ENCODE measurements around the gene GMDS. TPM values are rescaled to one million over a fixed set of nuclear protein-coding genes. Genes with fewer than 3 reads are reported as not detected.

Gene GMDS
- total and polyA plus RNA-seq, 9 donors, result 6.6 to 20.6 (median 11.0) TPM

- no peak for DNase-seq
- no peak overlapping the region for H3K4me3 ChIP-seq
Observed at GRCh38 chr6:1620504-1621069, 624.8 kb downstream of the GMDS start.

DNA sequence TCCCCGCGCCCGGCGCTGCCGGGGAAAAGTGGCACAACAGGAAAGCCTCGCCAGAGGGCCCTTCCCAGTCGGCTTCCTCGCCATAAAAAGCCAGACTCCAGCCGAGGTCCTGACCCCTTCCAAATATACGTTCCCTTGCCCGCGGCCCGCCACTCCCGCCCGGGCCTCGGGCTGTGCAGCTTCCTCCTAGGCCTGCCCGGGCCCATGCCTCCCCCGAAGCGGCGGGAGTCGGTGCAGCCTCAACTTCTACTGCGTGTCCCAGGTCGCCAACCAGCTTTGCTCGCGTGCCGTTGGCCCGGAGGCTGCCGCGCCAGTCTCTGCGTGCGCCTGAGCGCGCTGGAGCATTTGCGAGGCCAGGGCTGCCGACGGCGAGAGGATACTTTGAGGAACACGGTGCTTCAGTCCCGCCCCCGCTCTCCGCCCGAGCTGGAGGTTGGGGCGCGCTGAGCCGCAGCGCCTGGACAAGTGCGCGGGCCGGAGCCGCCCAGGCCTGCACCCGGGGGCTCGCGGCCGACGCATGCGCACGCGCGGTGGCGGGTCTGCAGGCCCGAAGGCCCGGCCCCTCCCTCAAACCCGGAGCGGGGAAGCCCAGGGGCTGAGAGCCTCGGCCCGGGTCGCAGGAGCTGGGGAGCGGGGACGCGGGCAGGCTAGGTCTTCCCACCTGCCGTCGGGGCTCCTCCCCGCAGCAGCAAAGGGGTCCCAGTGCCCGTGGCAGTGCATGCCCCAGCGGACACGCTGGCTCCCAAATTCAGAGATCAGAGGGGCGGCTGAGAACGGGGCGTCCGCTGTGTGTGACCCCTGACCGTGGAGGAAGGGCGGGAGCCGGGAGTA, 625.5 kb downstream of the GMDS start:
- H3K9me3 ChIP-seq, result no peaks in the 10 kb centered on the region
- no peaks in the 10 kb centered on the region for H3K36me3 ChIP-seq
- no peaks in the 10 kb centered on the region for H3K27me3 ChIP-seq
- 38 to 59% (median 50%) methylated on average over 73 to 83 of the region's 83 CpGs for WGBS, 3 donors
- H3K4me3 ChIP-seq, result no peak overlapping the region
- no peak overlapping the region for H3K27ac ChIP-seq
- DNase-seq, result no peak
- H3K4me1 ChIP-seq (ENCODE audit: insufficient read depth), result peaks cover 2% of the 10 kb centered on the region
- intact Hi-C loops (cut with DNase I), result loop anchor here in 1 of 4 donors (10.0 kb wide), 1 partner anchor 215 kb away; no protein-coding TSS in a partner anchor
- TF ChIP-seq, protein P1, sequence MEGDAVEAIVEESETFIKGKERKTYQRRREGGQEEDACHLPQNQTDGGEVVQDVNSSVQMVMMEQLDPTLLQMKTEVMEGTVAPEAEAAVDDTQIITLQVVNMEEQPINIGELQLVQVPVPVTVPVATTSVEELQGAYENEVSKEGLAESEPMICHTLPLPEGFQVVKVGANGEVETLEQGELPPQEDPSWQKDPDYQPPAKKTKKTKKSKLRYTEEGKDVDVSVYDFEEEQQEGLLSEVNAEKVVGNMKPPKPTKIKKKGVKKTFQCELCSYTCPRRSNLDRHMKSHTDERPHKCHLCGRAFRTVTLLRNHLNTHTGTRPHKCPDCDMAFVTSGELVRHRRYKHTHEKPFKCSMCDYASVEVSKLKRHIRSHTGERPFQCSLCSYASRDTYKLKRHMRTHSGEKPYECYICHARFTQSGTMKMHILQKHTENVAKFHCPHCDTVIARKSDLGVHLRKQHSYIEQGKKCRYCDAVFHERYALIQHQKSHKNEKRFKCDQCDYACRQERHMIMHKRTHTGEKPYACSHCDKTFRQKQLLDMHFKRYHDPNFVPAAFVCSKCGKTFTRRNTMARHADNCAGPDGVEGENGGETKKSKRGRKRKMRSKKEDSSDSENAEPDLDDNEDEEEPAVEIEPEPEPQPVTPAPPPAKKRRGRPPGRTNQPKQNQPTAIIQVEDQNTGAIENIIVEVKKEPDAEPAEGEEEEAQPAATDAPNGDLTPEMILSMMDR (IDR thresholded peaks at IDR 0.05), result no peak
- TF ChIP-seq POLR2A (IDR thresholded peaks at IDR 0.05), result no peak
- no peak for TF ChIP-seq EP300 (IDR thresholded peaks at IDR 0.05)

More at GRCh38 chr6:1620504-1621069, 624.8 kb downstream of the GMDS start:
- Histone ChIP-seq H3K9me3 (no peaks in the 10 kb centered on the region), H3K4me1 (ENCODE audit: insufficient read depth) (peaks cover 2% of the 10 kb centered on the region), H3K36me3 (no peaks in the 10 kb centered on the region), H3K27me3 (no peaks in the 10 kb centered on the region), H3K27ac (no peak overlapping the region)
- TF ChIP-seq EP300 (IDR thresholded peaks at IDR 0.05), result no peak
- TF ChIP-seq POLR2A (IDR thresholded peaks at IDR 0.05), result no peak
- TF ChIP-seq, protein P1 (IDR thresholded peaks at IDR 0.05), result no peak
- intact Hi-C loops (cut with DNase I), result no loop called here
- WGBS, 3 donors, result 78 to 82% (median 80%) methylated on average over 49 to 50 of the region's 50 CpGs

GRCh38 chr6:1619098-1619672, 626.2 kb downstream of the GMDS start:
- intact Hi-C loops (cut with DNase I), result loop anchor here in 1 of 4 donors (10.0 kb wide), 1 partner anchor 216 kb away; no protein-coding TSS in a partner anchor
- TF ChIP-seq EP300 (IDR thresholded peaks at IDR 0.05), result no peak
- TF ChIP-seq, protein P1 (IDR thresholded peaks at IDR 0.05), result no peak
- TF ChIP-seq POLR2A (IDR thresholded peaks at IDR 0.05), result no peak
- Histone ChIP-seq H3K4me3 (no peak overlapping the region), H3K36me3 (no peaks in the 10 kb centered on the region), H3K4me1 (ENCODE audit: insufficient read depth) (peaks cover 1% of the 10 kb centered on the region), H3K27me3 (no peaks in the 10 kb centered on the region), H3K27ac (no peak overlapping the region), H3K9me3 (no peaks in the 10 kb centered on the region)
- 80 to 82% (median 81%) methylated on average over 35 to 40 of the region's 40 CpGs for WGBS, 3 donors
- DNase-seq, result no peak

GRCh38 chr6:1618311-1619097, 626.9 kb downstream of the GMDS start:
- Histone ChIP-seq H3K27me3 (no peaks in the 10 kb centered on the region), H3K4me3 (no peak overlapping the region), H3K36me3 (no peaks in the 10 kb centered on the region), H3K27ac (no peak overlapping the region), H3K9me3 (no peaks in the 10 kb centered on the region), H3K4me1 (ENCODE audit: insufficient read depth) (peaks cover 2% of the 10 kb centered on the region)
- 88 to 94% (median 92%) methylated on average over 30 to 31 of the region's 31 CpGs for WGBS, 3 donors
- DNase-seq, result no peak
- intact Hi-C loops (cut with DNase I), result loop anchor here in 1 of 4 donors (10.0 kb wide), 1 partner anchor 216 kb away; no protein-coding TSS in a partner anchor
- TF ChIP-seq EP300 (IDR thresholded peaks at IDR 0.05) (no peak), POLR2A (IDR thresholded peaks at IDR 0.05) (no peak)
- TF ChIP-seq, protein P1 (IDR thresholded peaks at IDR 0.05), result no peak

Measured in ovary (tissue), 9 donors.